GM12873 (cell line): ENCODE results near the gene QDPR.

ENCODE experiments used
- TF ChIP-seq, protein P1 (sequence below): IDR thresholded peaks from 2 replicates; pipeline ENCODE4 v1.5.1; 2012; ENCODE audit warnings: low read depth, mild to moderate bottlenecking, moderate library complexity, low read length, control low read depth; ENCODE audit not compliant: insufficient read depth; ENCODE audit errors: missing control alignments

The QDPR gene

DNA sequence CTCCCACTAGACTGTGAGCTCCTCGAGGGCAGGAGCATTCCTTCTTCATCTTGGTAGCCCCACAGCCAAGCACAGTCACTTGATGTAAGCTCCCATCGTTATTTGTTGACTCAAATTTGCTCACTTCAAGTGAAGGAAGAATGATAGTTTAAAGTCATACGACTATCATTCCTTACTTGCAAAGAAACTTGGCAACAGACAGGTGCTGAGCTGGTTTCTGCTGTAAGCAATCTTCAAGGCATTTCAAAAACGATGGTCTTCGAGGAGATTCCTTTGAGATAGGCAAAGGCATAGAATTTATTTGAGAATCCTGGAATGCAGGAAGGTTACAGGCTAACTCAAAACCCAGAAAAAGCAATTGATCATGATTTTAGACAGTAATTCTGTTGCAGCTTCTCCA is 64.8 kb downstream of the QDPR start:
- TF ChIP-seq, protein P1, sequence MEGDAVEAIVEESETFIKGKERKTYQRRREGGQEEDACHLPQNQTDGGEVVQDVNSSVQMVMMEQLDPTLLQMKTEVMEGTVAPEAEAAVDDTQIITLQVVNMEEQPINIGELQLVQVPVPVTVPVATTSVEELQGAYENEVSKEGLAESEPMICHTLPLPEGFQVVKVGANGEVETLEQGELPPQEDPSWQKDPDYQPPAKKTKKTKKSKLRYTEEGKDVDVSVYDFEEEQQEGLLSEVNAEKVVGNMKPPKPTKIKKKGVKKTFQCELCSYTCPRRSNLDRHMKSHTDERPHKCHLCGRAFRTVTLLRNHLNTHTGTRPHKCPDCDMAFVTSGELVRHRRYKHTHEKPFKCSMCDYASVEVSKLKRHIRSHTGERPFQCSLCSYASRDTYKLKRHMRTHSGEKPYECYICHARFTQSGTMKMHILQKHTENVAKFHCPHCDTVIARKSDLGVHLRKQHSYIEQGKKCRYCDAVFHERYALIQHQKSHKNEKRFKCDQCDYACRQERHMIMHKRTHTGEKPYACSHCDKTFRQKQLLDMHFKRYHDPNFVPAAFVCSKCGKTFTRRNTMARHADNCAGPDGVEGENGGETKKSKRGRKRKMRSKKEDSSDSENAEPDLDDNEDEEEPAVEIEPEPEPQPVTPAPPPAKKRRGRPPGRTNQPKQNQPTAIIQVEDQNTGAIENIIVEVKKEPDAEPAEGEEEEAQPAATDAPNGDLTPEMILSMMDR, result no peak

DNA sequence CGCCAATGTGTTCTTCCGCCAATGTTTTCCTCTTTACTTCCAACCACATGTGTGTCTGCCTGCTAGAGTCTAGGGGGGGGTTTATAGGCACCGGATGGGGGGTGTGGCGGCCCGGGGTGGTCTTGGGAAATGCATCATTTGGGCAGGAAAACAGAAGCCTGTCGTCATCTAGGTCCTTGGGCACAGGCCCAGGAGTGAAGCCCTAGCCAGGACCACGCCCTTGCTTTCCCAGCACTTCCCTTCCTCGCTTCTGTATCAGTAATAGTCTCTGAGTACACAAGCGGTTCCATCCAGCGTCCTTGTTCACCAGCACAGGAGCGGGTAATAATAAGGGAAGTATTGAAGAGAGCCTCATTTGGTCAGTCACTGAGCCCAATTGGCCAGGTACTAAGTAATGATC is 74.5 kb downstream of the QDPR start:
- TF ChIP-seq, protein P1, result no peak

DNA sequence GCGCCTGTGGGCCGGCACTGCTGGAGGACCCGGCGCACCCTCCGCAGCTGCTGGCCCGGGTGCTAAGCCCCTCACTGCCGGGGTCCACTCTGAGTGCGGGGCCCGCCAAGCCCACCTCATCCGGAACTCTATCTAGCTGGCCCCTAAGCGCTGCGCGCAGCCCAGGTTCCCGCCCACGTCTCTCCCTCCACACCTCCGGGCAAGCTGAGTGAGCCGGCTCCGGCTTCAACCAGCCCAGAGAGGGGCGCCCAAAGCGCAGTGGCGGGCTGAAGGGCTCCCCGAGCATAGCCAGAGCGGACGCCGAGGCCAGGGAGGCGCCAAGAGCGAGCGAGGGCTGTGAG is 75.2 kb downstream of the QDPR start:
- TF ChIP-seq, protein P1, result no peak
